Measurements from ENCODE around the gene GALNT10.

GALNT10 gene

GRCh38 chr5:154203798-154204578, 13.5 kb downstream of the GALNT10 start:
- DNase-seq (ENCODE audit: low spot score): no peak

GRCh38 chr5:154205441-154206117, 15.0 kb downstream of the GALNT10 start:
- no peak for DNase-seq (ENCODE audit: low spot score)

GRCh38 chr5:154206311-154206710, 15.8 kb downstream of the GALNT10 start:
- DNase-seq (ENCODE audit: low spot score): no peak

GRCh38 chr5:154207204-154207603, 16.7 kb downstream of the GALNT10 start:
- DNase-seq (ENCODE audit: low spot score): no peak

GRCh38 chr5:154209591-154210081, 19.1 kb downstream of the GALNT10 start:
- no peak for DNase-seq (ENCODE audit: low spot score)

- DNase-seq (ENCODE audit: low spot score): no peak
These were observed 19.6 kb downstream of the GALNT10 start for GRCh38 chr5:154210163-154210562.

- DNase-seq (ENCODE audit: low spot score): no peak
These were observed 21.3 kb downstream of the GALNT10 start for GRCh38 chr5:154211641-154212390.

- no peak for DNase-seq (ENCODE audit: low spot score)
These were observed 23.1 kb downstream of the GALNT10 start for GRCh38 chr5:154213592-154213991.

GRCh38 chr5:154214371-154215106, 24.0 kb downstream of the GALNT10 start:
- no peak for DNase-seq (ENCODE audit: low spot score)

GRCh38 chr5:154215571-154216325, 25.2 kb downstream of the GALNT10 start:
- DNase-seq (ENCODE audit: low spot score): no peak

GRCh38 chr5:154217462-154217861, 26.9 kb downstream of the GALNT10 start:
- no peak for DNase-seq (ENCODE audit: low spot score)

GRCh38 chr5:154218786-154219185, 28.3 kb downstream of the GALNT10 start:
- DNase-seq (ENCODE audit: low spot score): no peak

- no peak for DNase-seq (ENCODE audit: low spot score)
These were observed 30.1 kb downstream of the GALNT10 start for GRCh38 chr5:154220625-154221024.

GRCh38 chr5:154221371-154221896, 30.9 kb downstream of the GALNT10 start:
- DNase-seq (ENCODE audit: low spot score): peak; percentile 28

GRCh38 chr5:154222414-154222813, 31.9 kb downstream of the GALNT10 start:
- no peak for DNase-seq (ENCODE audit: low spot score)

GRCh38 chr5:154223320-154223719, 32.8 kb downstream of the GALNT10 start:
- DNase-seq (ENCODE audit: low spot score): no peak

- DNase-seq (ENCODE audit: low spot score): no peak
These were observed 36.6 kb downstream of the GALNT10 start for GRCh38 chr5:154227090-154227489.

- no peak for DNase-seq (ENCODE audit: low spot score)
These were observed 38.2 kb downstream of the GALNT10 start for GRCh38 chr5:154228696-154229095.

GRCh38 chr5:154230526-154230925, 40.0 kb downstream of the GALNT10 start:
- DNase-seq (ENCODE audit: low spot score): no peak

- DNase-seq (ENCODE audit: low spot score): no peak
These were observed 44.0 kb downstream of the GALNT10 start for GRCh38 chr5:154234551-154234950.

- no peak for DNase-seq (ENCODE audit: low spot score)
These were observed 45.5 kb downstream of the GALNT10 start for GRCh38 chr5:154236011-154236410.

All from globus pallidus (tissue), 1 donor.